HUES64 (cell line): ENCODE results near the gene MFF.

ENCODE experiments used
- H3K27ac ChIP-seq: 2 replicates; pipeline ENCODE4 v1.7.0; 2013; ENCODE audit warnings: low read depth, low read length, inconsistent platforms
- H3K27me3 ChIP-seq: 2 replicates; pipeline ENCODE4 v1.6.1; 2013; ENCODE audit warnings: mild to moderate bottlenecking, low read length; ENCODE audit not compliant: insufficient read depth
- H3K36me3 ChIP-seq: 2 replicates; pipeline ENCODE4 v1.6.1; 2013; ENCODE audit warnings: mild to moderate bottlenecking, low read length; ENCODE audit not compliant: insufficient read depth
- H3K4me1 ChIP-seq: 2 replicates; pipeline ENCODE4 v1.6.1; 2013; ENCODE audit warnings: mild to moderate bottlenecking, low read length, moderate library complexity; ENCODE audit not compliant: insufficient read depth
- H3K4me3 ChIP-seq: 2 replicates; pipeline ENCODE4 v1.5.1; 2013; ENCODE audit warnings: mild to moderate bottlenecking, low read length, moderate library complexity
- H3K9ac ChIP-seq: 2 replicates; pipeline ENCODE4 v1.6.1; 2013; ENCODE audit warnings: mild to moderate bottlenecking, low read depth, low read length
- H3K9me3 ChIP-seq: 2 replicates; pipeline ENCODE4 v1.6.1; 2013; ENCODE audit warnings: low read depth, low read length; ENCODE audit not compliant: insufficient read depth
- WGBS: fragments of 150-250, 120-280 bp; methylation state at CpG from one replicate; pipeline ENCODE4 v1.1.7; 2013; ENCODE audit warnings: missing lambda C conversion rate; 5-methylcytosine and 5-hydroxymethylcytosine counted together

The MFF gene

DNA sequence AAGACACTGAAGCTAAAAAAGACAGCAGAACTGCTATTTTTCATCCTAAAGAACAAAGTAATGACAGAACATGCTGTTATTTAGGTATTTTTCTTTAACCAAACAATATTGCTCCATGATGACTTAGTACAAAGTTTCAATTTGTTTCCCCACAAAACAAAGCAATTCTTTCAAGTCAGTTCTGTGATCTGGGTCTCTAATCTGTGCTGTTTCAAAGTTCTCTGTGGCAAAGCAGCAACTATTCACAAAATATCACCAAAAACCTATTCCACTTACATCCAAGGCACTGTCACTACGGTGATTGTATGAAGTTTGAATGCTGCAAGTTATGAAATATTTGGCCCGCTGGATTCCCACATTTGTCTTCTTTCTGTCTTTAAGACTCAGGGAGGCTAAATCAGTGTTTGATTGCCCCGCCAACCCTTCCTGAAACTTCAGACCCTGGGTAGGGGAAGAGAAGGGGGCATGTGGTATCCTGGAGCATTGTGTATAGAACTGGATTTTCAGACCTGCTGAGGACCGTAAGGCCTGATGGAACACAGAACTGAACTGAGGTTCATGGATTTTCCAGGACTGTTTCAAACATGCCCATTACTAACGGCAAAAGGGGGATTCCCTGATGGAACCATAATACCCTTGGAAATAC is 13.1 kb upstream of the MFF start:
- 89% methylated on average over 5 of the region's 5 CpGs for WGBS
- no peaks in the 10 kb centered on the region for H3K4me1 ChIP-seq
- no peak overlapping the region for H3K27ac ChIP-seq
- no peak overlapping the region for H3K9ac ChIP-seq
- H3K9me3 ChIP-seq: no peaks in the 10 kb centered on the region
- no peaks in the 10 kb centered on the region for H3K36me3 ChIP-seq
- H3K27me3 ChIP-seq: no peaks in the 10 kb centered on the region
- no peak overlapping the region for H3K4me3 ChIP-seq

DNA sequence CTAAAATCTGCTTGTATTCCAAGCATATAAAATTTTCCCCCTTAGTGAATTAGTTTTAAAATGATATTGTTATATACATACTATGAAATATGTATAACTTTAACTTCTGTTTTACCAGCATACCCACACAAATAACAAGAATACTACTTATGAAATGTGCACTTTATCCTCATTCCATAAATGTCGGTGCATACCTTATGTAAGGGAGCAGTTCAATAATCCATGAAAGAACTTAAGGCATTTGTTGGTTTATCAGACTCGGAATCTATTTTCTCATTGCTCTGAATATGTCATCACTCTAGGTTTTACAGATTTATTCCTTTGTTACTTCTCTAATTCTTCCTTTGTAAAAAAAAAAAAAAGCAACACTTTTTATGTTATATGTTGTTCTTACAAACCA is 12.5 kb upstream of the MFF start:
- H3K4me3 ChIP-seq: no peak overlapping the region
- WGBS: 70% methylated on average over 2 of the region's 2 CpGs
- no peaks in the 10 kb centered on the region for H3K9me3 ChIP-seq

DNA sequence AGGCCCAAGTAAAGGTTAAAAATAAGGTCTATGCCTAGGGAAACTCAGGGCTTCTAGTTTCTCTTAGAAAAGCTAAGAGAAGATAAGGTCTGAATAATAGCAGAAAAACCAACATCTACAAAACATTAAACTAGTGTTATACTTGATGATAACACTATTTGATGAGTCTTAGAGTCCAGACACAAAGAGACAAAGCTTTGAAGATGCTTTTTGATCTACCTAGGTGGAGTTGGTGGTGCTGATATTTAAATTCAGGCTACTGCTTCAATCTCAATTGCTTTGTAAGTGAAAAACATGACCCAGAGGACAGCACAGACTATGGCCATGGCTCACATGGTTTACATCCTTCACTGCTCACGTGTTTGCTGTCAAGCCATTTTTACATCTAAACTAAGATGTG is 11.7 kb upstream of the MFF start:
- no peak overlapping the region for H3K27ac ChIP-seq
- 89% methylated on average over 1 of the region's 1 CpG for whole genome bisulfite sequencing
- no peaks in the 10 kb centered on the region for H3K36me3 ChIP-seq
- H3K27me3 ChIP-seq: no peaks in the 10 kb centered on the region
- no peak overlapping the region for H3K9ac ChIP-seq
- no peaks in the 10 kb centered on the region for H3K9me3 ChIP-seq
- no peak overlapping the region for H3K4me3 ChIP-seq
- no peaks in the 10 kb centered on the region for H3K4me1 ChIP-seq

More for the DNA sequence above, 12.5 kb upstream of the MFF start:
- H3K27me3 ChIP-seq: no peaks in the 10 kb centered on the region
- no peak overlapping the region for H3K9ac ChIP-seq
- H3K27ac ChIP-seq: no peak overlapping the region
- H3K36me3 ChIP-seq: no peaks in the 10 kb centered on the region
- no peaks in the 10 kb centered on the region for H3K4me1 ChIP-seq

DNA sequence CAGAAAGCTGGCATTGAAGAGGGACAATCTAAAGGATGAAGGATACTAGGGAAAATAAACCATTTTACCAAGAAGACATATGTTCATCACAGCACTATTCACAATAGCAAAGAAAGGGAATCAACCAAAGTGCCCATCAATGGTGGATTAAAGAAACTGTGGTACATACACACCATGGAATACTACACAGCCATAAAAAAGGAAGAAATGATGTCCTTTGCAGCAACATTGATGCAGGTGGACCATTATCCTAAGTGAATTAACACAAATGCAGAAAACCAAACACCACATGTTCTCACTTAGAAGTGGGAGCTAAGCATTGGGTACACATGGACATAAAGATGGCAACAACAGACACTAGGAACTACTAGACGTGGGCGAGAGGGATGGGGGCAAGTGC is 7.2 kb upstream of the MFF start:
- WGBS: 96% methylated on average over 2 of the region's 2 CpGs
- Histone ChIP-seq H3K4me1 (no peaks in the 10 kb centered on the region), H3K27me3 (no peaks in the 10 kb centered on the region), H3K9me3 (peaks cover 11% of the 10 kb centered on the region), H3K9ac (no peak overlapping the region), H3K36me3 (no peaks in the 10 kb centered on the region), H3K4me3 (no peak overlapping the region), H3K27ac (no peak overlapping the region)

DNA sequence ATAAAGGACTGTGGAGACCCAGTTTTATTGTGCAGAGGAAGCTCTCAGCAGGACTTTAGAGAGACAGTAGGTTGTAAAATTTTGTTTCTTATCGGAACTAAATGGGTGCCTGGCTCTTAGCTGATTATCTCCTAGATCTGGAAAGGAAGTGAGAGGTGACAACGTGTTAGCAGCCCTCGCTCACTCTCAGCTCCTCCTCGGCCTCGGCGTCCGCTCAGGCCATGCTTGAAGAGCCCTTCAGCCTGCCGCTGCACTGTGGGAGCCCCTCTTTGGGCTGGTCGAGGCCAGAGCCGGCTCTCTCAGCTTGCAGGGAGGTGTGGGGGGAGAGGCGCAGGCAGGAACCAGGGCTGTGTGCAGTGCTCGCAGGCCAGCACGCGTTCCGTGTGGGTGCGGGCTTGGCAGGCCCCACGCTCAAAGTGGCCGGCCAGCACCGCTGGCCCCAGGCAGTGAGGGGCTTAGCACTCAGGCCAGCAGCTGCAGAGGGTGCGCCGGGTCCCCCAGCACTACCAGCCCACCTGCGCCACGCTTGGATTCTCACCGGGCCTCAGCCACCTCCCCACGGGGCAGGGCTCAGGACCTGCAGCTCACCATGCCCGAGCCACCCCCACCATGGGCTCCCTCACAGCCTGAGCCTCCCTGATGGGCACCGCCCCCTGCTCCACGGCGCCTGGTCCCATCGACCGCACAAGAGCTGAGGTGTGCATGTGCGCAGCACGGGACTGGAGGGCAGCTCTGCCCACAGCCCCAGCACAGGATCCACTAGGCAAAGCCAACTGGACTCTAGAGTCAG is 4.6 kb upstream of the MFF start:
- H3K9ac ChIP-seq: no peak overlapping the region
- no peak overlapping the region for H3K27ac ChIP-seq
- 94% methylated on average over 33 of the region's 33 CpGs for WGBS
- no peaks in the 10 kb centered on the region for H3K4me1 ChIP-seq
- H3K27me3 ChIP-seq: no peaks in the 10 kb centered on the region
- H3K9me3 ChIP-seq: peaks cover 19% of the 10 kb centered on the region
- no peak overlapping the region for H3K4me3 ChIP-seq
- no peaks in the 10 kb centered on the region for H3K36me3 ChIP-seq

DNA sequence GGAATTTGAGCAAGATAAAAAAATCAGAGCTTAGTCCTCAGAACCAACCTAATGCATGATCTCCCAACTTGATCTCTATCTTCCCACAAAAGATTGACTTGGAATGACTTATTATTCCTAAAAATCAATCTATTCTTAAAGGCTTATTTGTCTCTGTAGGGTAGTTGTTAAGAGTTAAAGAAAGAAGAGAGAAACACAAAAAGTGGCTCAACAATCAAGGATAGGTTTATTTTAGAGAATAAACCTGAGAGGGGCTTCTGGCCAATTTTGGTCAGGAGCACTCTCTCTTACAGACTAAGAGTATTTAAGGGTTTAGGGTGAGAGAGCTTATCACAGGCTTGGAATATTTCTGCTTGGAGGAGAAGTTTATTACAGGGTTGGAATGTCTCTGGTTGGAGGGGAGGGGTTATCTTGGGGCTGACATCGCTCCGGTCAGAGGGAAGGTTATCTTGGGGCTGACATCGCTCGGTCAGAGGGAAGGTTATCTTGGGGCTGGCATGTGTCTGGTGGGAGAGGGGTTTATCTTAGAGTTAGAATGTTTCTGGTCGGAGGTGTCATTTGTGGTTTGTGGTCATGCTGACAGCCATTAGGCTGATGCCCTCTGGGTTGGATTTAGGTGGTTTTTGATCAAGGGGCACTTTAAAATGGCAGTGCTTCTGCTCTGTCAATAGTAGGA is 2.4 kb upstream of the MFF start:
- Histone ChIP-seq H3K4me1 (peaks cover 11% of the 10 kb centered on the region), H3K4me3 (no peak overlapping the region), H3K36me3 (no peaks in the 10 kb centered on the region), H3K9ac (no peak overlapping the region), H3K9me3 (peaks cover 19% of the 10 kb centered on the region), H3K27me3 (no peaks in the 10 kb centered on the region), H3K27ac (no peak overlapping the region)
- 94% methylated on average over 5 of the region's 5 CpGs for WGBS

DNA sequence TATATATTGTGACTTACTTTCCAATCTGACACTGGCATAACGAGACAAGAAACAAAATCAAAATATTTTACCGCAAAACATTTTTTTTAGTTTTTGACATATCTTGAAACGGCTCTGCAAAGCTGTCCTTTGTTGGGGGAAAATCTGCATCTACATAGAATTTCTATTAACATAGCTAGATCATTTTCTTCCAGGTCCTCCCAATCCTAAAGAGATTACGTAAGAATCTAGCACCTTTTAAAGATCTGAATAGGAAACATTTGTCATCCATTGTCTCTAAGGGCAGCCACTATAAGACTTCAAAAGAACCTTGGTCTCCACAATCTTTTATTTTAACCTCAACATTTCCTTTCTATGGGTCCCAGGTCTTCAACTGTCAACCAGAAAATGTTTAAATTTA is 1.2 kb upstream of the MFF start:
- H3K36me3 ChIP-seq: no peaks in the 10 kb centered on the region
- 85% methylated on average over 4 of the region's 4 CpGs for WGBS
- H3K4me1 ChIP-seq: peaks cover 16% of the 10 kb centered on the region
- peaks cover 19% of the 10 kb centered on the region for H3K9me3 ChIP-seq
- H3K9ac ChIP-seq: no peak overlapping the region
- H3K27me3 ChIP-seq: no peaks in the 10 kb centered on the region
- H3K4me3 ChIP-seq: no peak overlapping the region
- no peak overlapping the region for H3K27ac ChIP-seq

DNA sequence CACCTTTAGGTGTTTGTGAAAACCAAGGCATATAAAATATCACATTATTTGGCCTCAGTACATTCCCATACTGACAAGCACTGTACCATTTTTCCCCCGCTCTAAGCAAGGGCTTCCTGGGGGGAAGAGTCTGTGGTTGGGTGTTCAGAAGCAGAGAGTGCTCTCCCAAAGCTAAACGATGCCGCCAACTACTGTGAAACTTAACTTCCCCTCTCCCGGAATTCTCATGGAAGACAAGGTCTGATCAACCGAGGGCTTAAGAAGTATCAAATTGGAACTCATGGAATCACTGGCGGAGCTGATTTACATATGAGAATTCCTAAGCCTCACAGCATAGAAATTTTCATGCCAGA is 433 bp upstream of the MFF start:
- H3K27me3 ChIP-seq: no peaks in the 10 kb centered on the region
- peak overlapping the region; percentile 66 for H3K27ac ChIP-seq
- WGBS: 13% methylated on average over 5 of the region's 6 CpGs
- peaks cover 19% of the 10 kb centered on the region for H3K9me3 ChIP-seq
- H3K4me1 ChIP-seq: peaks cover 24% of the 10 kb centered on the region
- peak overlapping the region; percentile 70 for H3K4me3 ChIP-seq
- 0 out of 2 replicates have a peak, but pooled peaks cover 5% of the 10 kb centered on the region for H3K36me3 ChIP-seq
- H3K9ac ChIP-seq: peak overlapping the region; percentile 88

DNA sequence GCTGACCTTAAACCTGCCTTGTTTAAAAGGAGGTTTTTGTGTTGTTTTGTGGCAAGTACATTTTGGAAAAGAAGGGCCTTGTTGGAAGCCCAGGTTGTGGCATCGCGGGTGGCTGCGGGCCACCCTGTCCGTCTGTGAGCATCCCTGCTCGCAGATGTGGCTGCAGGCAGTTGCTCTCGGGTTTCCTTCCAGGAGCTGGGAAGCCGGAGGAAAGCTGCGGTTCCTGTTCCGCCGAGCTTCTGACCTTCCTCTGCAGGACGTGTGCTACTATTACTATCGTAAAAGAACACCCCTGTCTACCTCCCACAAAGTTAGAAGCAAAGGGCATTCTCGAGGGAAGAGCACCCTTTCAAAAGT is 766 bp downstream of the MFF start:
- H3K4me3 ChIP-seq: peak overlapping the region; percentile 70
- no peaks in the 10 kb centered on the region for H3K27me3 ChIP-seq
- H3K9me3 ChIP-seq: peaks cover 19% of the 10 kb centered on the region
- peaks cover 33% of the 10 kb centered on the region for H3K4me1 ChIP-seq
- H3K9ac ChIP-seq: peak overlapping the region; percentile 88
- peaks cover 12% of the 10 kb centered on the region; the same call in 1 of the 2 replicates for H3K36me3 ChIP-seq
- H3K27ac ChIP-seq: peak overlapping the region; percentile 36
- WGBS: 2% methylated on average over 13 of the region's 13 CpGs

DNA sequence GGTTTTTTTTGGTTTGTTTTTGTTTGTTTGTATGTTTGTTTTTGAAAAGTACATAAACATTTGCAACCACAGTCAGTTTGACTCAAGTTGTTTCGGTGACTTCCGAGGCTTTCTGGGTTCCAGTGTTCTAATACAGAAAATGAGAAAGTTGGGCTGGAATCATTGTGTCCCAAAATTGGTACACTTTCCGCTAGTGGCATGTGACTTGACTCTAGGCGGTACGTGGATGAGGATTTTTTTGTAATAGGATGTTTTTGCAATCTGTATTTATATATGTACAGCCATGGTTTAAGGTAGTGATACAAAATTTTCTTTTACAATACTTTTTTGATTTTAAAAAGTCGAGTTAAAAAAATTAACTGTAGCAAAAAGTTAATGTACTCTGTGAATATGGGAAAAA is 1.7 kb downstream of the MFF start:
- H3K36me3 ChIP-seq: peaks cover 21% of the 10 kb centered on the region
- H3K27ac ChIP-seq: no peak overlapping the region
- peaks cover 33% of the 10 kb centered on the region for H3K4me1 ChIP-seq
- H3K9me3 ChIP-seq: peaks cover 18% of the 10 kb centered on the region
- WGBS: 87% methylated on average over 6 of the region's 6 CpGs
- H3K27me3 ChIP-seq: no peaks in the 10 kb centered on the region
- no peak overlapping the region for H3K9ac ChIP-seq
- H3K4me3 ChIP-seq: peak overlapping the region; percentile 70

DNA sequence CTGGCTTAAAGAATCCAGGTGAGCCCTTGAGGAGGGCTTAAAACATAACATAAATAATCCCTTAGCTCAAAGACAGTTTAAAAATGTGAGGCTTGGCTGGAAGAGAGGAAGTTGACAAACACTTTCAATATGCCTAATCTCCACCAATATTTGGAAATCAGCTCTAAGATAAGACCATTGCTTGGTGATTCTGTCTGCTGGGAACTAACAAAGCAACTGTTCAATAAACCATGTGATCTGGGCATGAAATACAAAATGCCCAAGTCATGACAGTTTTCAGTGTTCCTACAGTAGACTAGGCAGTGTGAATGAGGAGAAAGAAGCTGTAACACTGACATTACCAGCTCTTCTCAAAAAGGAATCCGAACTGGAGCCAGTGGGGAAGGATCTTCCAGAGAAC is 10.7 kb downstream of the MFF start:
- Histone ChIP-seq H3K36me3 (peaks cover 78% of the 10 kb centered on the region), H3K4me3 (no peak overlapping the region), H3K9ac (no peak overlapping the region), H3K9me3 (no peaks in the 10 kb centered on the region), H3K4me1 (no peaks in the 10 kb centered on the region), H3K27ac (no peak overlapping the region), H3K27me3 (no peaks in the 10 kb centered on the region)
- WGBS: 96% methylated on average over 1 of the region's 1 CpG
